ENCODE results near the gene CHPF2.

Gene CHPF2

GRCh38 chr7:151237244-151238189 lies 5.2 kb downstream of the CHPF2 start:
- no peak for DNase-seq

GRCh38 chr7:151238190-151238810 lies 6.0 kb downstream of the CHPF2 start:
- DNase-seq = no peak

- DNase-seq = no peak
These were observed 6.9 kb downstream of the CHPF2 start for GRCh38 chr7:151238924-151239836.

- no peak for DNase-seq
These were observed 7.7 kb downstream of the CHPF2 start for GRCh38 chr7:151239837-151240459.

GRCh38 chr7:151240536-151240935 lies 8.3 kb downstream of the CHPF2 start:
- DNase-seq = no peak

GRCh38 chr7:151240942-151241754 lies 8.9 kb downstream of the CHPF2 start:
- DNase-seq = no peak

GRCh38 chr7:151241755-151242096 lies 9.4 kb downstream of the CHPF2 start:
- no peak for DNase-seq

GRCh38 chr7:151242159-151243044 lies 10.1 kb downstream of the CHPF2 start:
- DNase-seq = no peak

GRCh38 chr7:151243045-151243349 lies 10.7 kb downstream of the CHPF2 start:
- DNase-seq = no peak

- peak; percentile 24 for DNase-seq
These were observed 11.3 kb downstream of the CHPF2 start for GRCh38 chr7:151243408-151244195.

- peak; percentile 33 for DNase-seq
These were observed 12.0 kb downstream of the CHPF2 start for GRCh38 chr7:151244196-151244840.

- peak; percentile 14 for DNase-seq
These were observed 12.6 kb downstream of the CHPF2 start for GRCh38 chr7:151244841-151245346.

- no peak for DNase-seq
These were observed 13.2 kb downstream of the CHPF2 start for GRCh38 chr7:151245360-151246101.

GRCh38 chr7:151246102-151246850 lies 14.0 kb downstream of the CHPF2 start:
- no peak for DNase-seq

- no peak for DNase-seq
These were observed 14.7 kb downstream of the CHPF2 start for GRCh38 chr7:151246851-151247580.

- DNase-seq = no peak
These were observed 15.5 kb downstream of the CHPF2 start for GRCh38 chr7:151247611-151248345.

All from DMS79 treated with DMSO at 0.1 percent for 48 hours (cell line).